Activated CD4-positive, alpha-beta T cell treated with anti-CD3 and anti-CD28 coated beads, Interleukin-2, amount 50 U/mL, for 1 hour (primary cell): ENCODE measurements around the gene MTG1.
"Not testable (repeated sequence)": the region's sequence is repeated elsewhere in the genome, so short reads cannot be mapped to it uniquely, and the experiment has no call there.

Source experiments
- DNase-seq: peaks from one replicate; pipeline ENCODE4 v3.0.0-alpha.2; 2020

Gene MTG1

DNA sequence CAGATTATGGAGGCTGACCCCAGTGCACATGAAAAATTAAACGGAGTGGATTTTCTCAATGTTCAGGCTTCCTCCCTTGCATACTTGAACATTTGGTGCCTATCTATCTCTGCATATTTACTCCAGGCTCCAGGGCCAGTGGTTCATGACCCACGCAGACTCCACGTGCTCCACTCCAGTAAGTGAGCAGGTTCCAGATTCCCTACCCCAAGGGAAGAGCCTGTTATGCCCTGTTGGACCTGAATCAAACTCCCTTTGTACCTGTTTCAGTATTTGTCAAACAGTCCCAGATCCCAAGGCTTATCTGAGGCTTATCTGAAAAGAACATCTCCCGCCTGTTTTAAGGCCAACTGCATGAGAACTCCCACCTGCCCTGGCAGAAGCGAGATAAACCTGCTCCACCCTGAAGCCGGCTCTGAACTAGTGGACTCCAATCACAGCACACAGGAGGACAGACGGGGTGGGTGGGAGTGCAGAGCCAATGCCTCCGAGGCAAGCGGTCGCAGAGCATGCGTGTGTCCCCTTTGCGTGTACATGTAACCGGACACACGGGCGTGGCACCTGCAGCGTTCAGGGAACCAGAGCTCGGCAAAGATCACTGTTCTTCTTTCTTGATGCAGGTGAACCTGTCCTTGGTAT is 33.9 kb upstream of the MTG1 start:
- DNase-seq = no peak

DNA sequence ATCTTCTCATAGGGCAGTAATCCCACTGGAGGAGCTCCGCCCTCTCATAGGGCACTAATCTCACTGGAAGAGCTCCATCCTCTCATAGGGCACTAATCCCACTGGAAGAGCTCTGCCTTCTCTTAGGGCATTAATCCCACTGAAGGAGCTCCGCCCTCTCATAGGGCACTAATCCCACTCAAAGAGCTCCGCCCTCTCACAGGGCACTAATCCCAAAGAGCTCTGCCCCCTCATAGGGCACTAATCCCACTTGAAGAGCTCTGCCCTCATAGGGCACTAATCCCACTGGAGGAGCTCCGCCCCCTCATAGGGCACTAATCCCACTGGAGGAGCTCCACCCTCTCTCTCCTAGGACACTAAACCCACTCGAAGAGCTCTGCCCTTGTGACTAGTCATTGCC is 32.7 kb upstream of the MTG1 start:
- DNase-seq = no peak

DNA sequence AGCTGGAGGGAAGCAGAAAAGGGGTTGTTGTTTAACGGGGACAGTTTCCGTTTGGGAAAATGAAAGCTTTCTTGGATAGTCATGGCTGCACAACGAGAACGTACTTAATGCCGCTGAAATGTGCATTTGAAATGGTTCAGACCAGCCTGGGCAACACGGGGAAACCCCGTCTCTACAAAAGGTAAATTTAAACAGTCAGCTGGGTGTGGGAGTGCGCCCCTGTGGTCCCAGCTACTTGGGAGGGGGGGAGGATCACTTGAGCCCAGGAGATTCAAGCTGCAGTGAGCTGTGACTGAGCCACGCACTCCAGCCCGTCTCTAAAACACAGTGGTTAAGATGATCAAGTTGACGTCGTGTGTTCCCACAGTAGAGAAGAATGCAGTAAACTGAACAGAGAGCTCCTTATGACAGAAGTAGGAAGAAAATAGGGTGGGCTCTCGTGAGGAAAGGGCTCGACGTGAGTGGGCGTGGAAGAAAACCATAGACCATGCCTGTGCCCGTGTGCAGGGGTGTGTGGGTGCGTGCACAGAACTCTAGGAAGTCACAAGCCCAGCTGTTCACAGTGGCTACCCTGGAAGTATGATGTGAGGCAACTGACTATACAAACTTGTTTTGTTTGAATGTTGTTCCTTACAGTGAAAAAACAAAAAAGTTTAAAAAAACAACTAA is 32.0 kb upstream of the MTG1 start:
- DNase-seq = no peak

DNA sequence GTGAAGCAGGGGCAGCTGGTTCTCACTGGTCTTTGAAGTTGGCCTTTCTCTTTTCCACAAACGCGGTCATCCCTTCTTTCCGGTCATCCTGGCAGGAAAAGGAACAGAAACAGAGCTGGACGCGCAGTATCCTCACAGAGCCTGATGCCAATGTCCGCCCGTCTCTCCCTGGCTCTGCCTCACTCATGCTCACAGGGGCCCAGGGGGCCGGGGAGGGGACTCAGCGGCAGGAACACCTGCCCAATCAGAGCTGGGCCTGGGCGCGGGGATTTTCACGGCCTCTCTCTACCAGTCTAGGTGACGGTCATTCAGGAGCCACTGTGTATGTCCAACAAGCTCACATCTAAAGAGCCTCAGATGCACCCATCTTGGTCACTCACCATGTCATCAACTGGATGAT is 31.1 kb upstream of the MTG1 start:
- DNase-seq = no peak

DNA sequence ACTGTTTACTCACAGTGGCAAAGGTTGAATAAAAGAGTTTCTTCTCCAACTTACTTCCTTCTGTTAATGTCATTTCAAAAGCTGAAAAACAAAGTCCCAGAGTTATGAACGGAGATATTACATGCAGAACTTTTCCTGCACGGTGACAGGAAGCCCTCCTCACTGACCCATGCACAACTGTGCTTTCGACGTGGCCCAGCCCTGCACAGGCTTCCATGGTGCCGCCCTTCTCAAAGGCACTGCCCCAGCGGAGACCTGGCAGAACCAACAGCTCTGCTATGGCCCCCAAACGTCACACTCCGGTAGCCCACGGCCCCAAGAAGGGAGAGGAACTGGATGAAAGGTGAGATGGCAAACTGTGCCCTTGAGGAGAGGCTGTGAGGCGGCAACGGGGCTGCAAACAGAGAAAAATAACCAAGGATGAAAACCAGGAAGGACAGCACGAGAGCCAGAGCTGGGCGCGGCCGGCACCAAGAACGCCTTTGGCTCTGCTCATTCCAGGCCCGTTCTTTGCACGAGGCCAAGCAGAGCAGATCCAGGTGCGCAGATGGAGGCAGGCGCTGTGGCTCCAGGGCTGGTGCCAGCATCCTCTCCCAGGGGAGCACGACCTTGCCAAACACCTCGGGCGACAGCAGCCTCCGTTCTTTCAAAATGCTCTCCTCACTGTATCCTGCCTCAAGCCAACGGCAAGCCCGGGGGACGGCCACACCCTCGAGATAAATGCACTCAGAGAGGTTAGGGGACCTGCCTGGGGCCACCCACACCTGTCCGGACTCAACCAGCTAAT is 29.1 kb upstream of the MTG1 start:
- no peak for DNase-seq

DNA sequence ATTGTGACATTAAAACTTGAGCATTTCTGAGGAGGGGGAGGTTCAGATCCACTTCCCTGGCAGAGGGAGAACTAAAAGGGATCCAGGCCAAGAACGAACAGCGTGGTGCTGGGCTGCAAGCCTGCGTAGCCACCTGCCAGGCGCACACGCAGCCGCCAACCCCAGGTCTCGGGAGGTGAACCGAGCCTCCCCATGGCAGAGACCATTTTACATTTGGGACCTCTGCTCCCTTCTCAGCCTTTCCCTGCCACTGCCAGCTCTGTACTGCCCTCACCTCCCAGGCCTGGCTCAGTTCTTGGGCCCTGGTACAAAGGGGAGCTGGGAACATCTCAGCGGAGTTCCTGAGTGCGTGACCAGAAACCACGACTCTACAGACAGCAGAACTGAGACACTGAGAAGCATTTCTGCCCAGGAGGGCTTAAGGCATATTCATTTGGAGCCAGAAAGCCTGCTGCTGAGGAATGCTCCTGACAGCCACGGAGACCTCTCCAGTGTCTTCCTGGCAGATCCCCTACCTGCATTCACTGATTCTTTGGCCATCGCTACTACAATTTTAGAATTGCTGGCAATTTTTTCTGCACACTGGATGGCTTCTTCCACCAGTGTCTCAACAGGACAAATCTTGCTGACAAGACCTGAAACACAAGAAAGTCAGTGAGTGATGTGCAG is 28.4 kb upstream of the MTG1 start:
- DNase-seq = no peak

DNA sequence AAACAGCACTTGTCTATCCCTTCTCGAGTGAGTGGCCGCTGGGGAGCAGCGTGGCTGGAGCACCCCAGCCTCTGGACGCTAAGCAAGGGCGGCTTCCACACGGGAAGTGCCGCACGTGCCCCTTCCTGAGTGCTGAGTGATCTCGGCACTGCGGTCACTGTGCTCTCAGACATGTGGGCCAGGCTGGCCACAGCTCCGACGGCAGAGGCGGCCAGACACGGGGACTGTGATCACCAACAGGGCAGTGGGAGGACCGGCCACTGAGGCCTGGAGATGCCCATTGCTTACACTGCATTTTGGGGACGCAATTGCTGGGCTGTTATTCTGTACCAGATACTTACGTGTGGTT is 27.9 kb upstream of the MTG1 start:
- DNase-seq = no peak

DNA sequence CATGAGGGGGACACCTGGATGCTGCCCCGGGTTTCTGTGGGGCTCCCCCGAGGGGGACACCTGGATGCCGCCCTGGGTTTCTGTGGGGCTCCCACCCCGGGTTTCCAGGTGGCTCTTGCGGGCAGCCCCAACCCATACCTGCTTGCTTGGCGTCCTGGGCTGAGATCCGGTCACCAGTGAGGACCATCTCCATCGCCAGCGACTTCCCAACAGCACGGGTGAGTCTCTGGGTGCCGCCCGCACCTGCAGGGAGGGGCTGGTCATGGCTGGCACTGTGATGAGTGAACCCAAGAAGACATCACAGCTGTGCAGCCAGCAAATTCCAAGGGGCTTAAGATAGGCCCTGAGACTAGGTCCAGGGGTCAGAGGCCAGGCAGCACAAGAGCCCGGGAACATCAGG is 27.2 kb upstream of the MTG1 start:
- DNase-seq = no peak

DNA sequence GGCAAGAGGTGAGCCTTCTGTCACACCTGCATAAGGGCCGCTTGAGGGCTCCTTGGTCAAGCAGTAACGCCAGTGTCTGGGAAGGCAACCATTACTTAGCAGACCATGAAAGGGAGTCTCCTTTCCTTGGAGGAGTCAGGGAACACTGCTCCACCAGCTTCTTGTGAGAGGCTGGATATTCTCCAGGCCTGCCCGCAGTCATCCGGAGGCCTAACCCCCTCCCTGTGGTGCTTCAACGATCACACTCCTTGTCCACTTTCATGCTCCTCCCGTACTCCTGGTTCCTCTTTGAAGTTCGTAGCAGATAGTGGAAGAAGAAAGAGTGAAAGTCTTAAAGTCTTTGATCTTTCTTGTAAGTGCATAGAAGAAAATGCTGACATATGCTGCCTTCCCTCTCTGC is 26.5 kb upstream of the MTG1 start:
- not testable (repeated sequence) for DNase-seq

GRCh38 chr10:133368153-133368552 is 25.8 kb upstream of the MTG1 start:
- DNase-seq = no peak

GRCh38 chr10:133370030-133370786 is 23.7 kb upstream of the MTG1 start:
- no peak for DNase-seq

- DNase-seq = no peak
Measured at GRCh38 chr10:133372507-133372906, 21.4 kb upstream of the MTG1 start.

DNA sequence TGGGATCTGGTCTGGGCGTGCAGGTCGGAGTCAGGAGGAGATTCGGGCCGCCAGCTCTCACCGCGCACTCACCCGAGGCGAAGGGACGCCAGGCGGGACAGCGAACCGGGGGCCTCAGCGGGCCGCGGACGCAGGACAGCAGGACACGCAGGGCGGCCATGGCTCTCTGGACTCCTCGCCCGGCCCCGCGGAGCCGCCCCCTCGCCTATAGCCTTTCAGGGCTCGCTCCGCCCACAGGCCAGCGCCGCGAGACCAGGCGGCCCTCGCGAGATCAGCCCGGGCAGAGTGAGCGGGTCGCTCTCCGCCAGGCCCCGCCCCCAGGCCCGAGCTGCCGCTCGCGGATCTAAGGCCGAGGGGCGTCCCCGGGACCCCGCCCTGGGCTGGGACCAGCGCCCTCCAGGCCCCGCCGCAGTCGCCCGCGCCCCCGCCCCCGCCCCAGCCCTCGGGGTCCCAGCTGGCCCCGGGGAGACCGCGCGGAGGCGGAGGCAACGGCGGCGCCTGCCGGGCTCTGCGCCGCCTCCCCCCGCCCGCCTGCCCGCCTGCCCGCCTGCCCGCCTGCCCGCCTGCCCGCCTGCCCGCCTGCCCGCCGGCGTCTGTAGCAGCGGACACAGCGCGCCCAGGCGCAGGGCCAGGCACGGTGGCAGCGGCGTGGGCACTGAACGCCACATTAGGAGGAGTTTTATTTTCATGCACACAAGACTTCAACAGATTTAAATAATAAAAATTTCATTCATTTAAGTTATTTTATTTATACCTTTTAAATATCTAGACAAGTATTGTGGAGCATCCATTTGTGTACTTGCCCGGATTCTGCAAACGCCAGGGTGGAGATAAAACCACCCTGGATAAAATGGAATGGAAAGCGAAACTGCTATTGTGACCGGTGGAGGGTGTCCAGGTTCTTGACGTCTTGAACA is 20.5 kb upstream of the MTG1 start, which contains the start of gene ECHS1:
TSS of gene ECHS1 (minus strand) at position 181 of the 917 bp plus-strand sequence. CDS start at position 160, 21 bp downstream.
- DNase-seq = peak; percentile 89

- DNase-seq = no peak
Measured at GRCh38 chr10:133375357-133376115, 18.4 kb upstream of the MTG1 start.

DNA sequence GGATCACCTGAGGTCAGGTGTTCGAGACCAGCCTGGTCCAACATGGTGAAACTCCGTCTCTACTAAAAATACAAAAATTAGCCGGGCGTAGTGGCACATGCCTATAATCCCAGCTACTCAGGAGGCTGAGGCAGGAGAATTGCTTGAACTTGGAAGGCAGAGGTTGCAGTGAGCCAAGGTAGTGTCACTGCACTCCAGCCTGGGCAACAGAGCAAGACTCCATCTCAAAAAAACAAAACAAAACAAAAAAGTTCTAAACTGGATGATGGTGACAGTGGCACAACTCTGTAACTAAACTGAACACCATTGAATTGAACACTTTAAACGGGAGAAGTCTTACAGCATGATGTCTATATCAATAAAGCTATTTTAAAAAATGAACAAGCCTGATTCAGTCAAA is 17.8 kb upstream of the MTG1 start:
- not testable (repeated sequence) for DNase-seq

DNA sequence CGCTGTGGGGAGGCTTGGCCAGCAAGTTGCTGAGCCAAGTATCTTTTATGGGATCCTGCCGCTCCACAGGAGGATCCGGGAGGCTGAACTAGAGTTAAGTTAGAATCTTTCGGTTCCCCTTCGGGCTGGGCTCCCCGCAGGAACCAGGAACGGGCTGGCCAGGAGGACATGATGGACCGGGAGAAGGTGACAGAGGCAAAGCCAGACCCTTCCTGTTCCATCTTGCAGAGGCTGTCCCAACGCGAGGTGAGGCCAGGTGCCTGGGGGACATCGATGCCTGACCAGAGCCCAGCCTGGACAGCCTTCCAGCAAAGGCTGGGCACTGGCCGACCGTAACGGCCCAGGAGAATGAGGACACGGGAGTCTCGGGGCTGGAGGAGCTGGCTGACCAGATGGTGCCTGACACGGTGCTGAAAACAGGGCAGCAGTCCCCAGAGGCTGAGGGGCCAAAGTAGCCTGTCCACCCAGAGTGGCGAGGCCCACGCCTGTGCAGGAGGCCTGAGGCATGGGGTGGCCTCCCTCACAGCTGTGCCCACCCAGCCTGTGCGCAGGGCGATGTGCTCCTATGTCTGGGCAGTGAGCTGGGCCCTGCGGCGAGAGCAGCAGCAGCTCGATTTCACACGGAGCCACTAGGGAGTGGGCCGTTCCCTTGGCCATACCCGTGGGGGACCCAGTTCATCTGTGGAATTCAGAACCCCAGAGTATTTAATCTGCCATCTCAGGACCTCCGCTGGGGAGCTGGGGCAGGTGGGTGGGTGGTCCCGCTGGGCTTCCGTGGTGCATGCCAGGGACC is 16.7 kb upstream of the MTG1 start:
- no peak for DNase-seq

DNA sequence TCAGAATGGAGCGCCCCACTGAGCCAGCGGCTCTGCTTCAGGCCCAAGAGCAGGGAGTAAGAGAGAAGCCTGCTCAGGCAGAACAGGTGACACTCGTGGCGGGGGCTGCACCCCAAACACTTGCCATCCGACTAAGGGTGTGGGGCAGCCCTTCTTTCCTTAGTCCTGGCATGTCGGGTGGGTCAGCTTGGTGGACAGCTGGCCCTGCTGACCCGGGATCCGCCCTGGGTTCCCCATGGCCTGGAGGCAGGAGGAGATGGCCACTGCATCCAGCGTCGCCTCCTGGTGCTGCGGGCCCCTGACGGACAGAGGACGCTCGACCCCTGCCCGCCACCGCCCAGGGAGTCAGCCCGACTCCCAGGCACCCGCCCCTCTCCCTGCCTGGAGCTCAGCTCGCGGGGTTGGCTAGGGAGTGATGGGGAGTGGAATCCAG is 16.1 kb upstream of the MTG1 start:
- no peak for DNase-seq

GRCh38 chr10:133378251-133379096 is 15.5 kb upstream of the MTG1 start:
- peak; percentile 53 for DNase-seq
